WERI-Rb-1 (cell line): ENCODE measurements around the gene CCDC198.

Experiments
- DNase-seq: peaks from one replicate; pipeline ENCODE4 v3.0.0-alpha.2; 2020
- H3K27ac ChIP-seq: fragments of 250-450 bp; sonication (Bioruptor Pico); 2 replicates; pipeline ENCODE4 v1.5.1; 2020; ENCODE audit warnings: mild to moderate bottlenecking, moderate library complexity
- H3K27me3 ChIP-seq: fragments of 250-450 bp; sonication (Bioruptor Pico); 2 replicates; pipeline ENCODE4 v1.5.1; 2021; ENCODE audit warnings: mild to moderate bottlenecking, low read depth, moderate library complexity; ENCODE audit not compliant: insufficient read depth, severe bottlenecking
- H3K36me3 ChIP-seq: fragments of 250-450 bp; sonication (Bioruptor Pico); 2 replicates; pipeline ENCODE4 v1.5.1; 2020; ENCODE audit warnings: mild to moderate bottlenecking, moderate library complexity
- H3K4me3 ChIP-seq: 2 replicates; pipeline ENCODE4 v1.5.1; 2011; ENCODE audit warnings: low read depth, mild to moderate bottlenecking, control low read depth, low read length
- H3K9me3 ChIP-seq: fragments of 250-450 bp; sonication (Bioruptor Pico); 2 replicates; pipeline ENCODE4 v1.5.1; 2021; ENCODE audit warnings: mild to moderate bottlenecking, moderate library complexity; ENCODE audit not compliant: severe bottlenecking
- CTCF ChIP-seq: IDR thresholded peaks from 2 replicates; pipeline ENCODE4 v1.5.1; 2011; ENCODE audit warnings: low read depth, mild to moderate bottlenecking, control low read depth, inconsistent platforms, low read length

Gene CCDC198

GRCh38 chr14:57462551-57462950 is 31.1 kb downstream of the CCDC198 start:
- H3K27me3 ChIP-seq, result no peaks in the 10 kb centered on the region
- no peak for DNase-seq
- no peak overlapping the region for H3K27ac ChIP-seq
- no peak for TF ChIP-seq CTCF
- H3K9me3 ChIP-seq, result no peaks in the 10 kb centered on the region
- H3K36me3 ChIP-seq, result no peaks in the 10 kb centered on the region
- H3K4me3 ChIP-seq, result no peak overlapping the region

GRCh38 chr14:57461777-57462320 is 31.8 kb downstream of the CCDC198 start:
- no peak overlapping the region for H3K4me3 ChIP-seq
- DNase-seq, result no peak
- no peaks in the 10 kb centered on the region for H3K9me3 ChIP-seq
- H3K27me3 ChIP-seq, result no peaks in the 10 kb centered on the region
- no peak overlapping the region for H3K27ac ChIP-seq
- no peaks in the 10 kb centered on the region for H3K36me3 ChIP-seq
- TF ChIP-seq CTCF, result no peak

GRCh38 chr14:57435923-57436322 is 57.7 kb downstream of the CCDC198 start:
- H3K36me3 ChIP-seq, result no peaks in the 10 kb centered on the region
- no peaks in the 10 kb centered on the region for H3K27me3 ChIP-seq
- no peak overlapping the region for H3K27ac ChIP-seq
- no peak overlapping the region for H3K4me3 ChIP-seq
- DNase-seq, result no peak
- TF ChIP-seq CTCF, result no peak
- no peaks in the 10 kb centered on the region for H3K9me3 ChIP-seq

GRCh38 chr14:57420986-57421385 is 72.7 kb downstream of the CCDC198 start:
- Histone ChIP-seq H3K36me3 (no peaks in the 10 kb centered on the region), H3K27me3 (no peaks in the 10 kb centered on the region), H3K27ac (no peak overlapping the region), H3K9me3 (no peaks in the 10 kb centered on the region), H3K4me3 (no peak overlapping the region)
- TF ChIP-seq CTCF, result no peak
- no peak for DNase-seq

- DNase-seq, result no peak
- TF ChIP-seq CTCF, result no peak
- no peaks in the 10 kb centered on the region for H3K27me3 ChIP-seq
- H3K27ac ChIP-seq, result no peak overlapping the region
- H3K4me3 ChIP-seq, result no peak overlapping the region
- H3K36me3 ChIP-seq, result no peaks in the 10 kb centered on the region
- H3K9me3 ChIP-seq, result no peaks in the 10 kb centered on the region
Observed at GRCh38 chr14:57420033-57420432, 73.6 kb downstream of the CCDC198 start.
